MM.1S (cell line): ENCODE data around the gene SYK.

Experiments
- CTCF ChIP-seq: fragments of 300-600 bp; sonication (generic); IDR thresholded peaks from 2 replicates; pipeline ENCODE4 v1.5.1; 2016; ENCODE audit warnings: antibody characterized with exemption, low read length, mixed read lengths
- EZH2 ChIP-seq: fragments of 300-600 bp; sonication (generic); optimal IDR thresholded peaks from 2 replicates; pipeline ENCODE3; 2017; ENCODE audit warnings: low read depth, mild to moderate bottlenecking, antibody characterized with exemption, low read length, mixed read lengths
- EZH2phosphoT487 ChIP-seq: fragments of 300-600 bp; sonication (generic); IDR thresholded peaks from 2 replicates; pipeline ENCODE4 v1.6.1; 2018; ENCODE audit warnings: antibody characterized with exemption, low read length

- no peak for TF ChIP-seq EZH2phosphoT487
- no peak for TF ChIP-seq CTCF
- TF ChIP-seq EZH2, result no peak
These were observed at the start of gene SYK for GRCh38 chr9:90801241-90801972.
